Vagina (tissue), 2 donors: ENCODE measurements around the gene CTNND2.

Experiments
- CTCF ChIP-seq, 3 experiments: fragments of 450-650 bp in 2 of 3; fragments of 200-600 bp in 1 of 3; sonication (generic) in 1 of 3; IDR thresholded peaks; one replicate each; pipeline ENCODE4 v1.5.1; 2017 to 2019; ENCODE audit warnings: antibody characterized with exemption in 3 of 3, mild to moderate bottlenecking in 2 of 3, moderate library complexity in 2 of 3
- POLR2AphosphoS5 ChIP-seq, 2 donors: sonication (generic); formaldehyde crosslinking; IDR thresholded peaks; one replicate each; pipeline ENCODE4 v1.9.0; 2017; ENCODE audit warnings: antibody characterized with exemption in 2 of 2, mild to moderate bottlenecking in 2 of 2, low read depth in 1 of 2; ENCODE audit not compliant: insufficient read depth in 1 of 2

GRCh38 chr5:11675184-11675583, 229.1 kb downstream of the CTNND2 start:
- TF ChIP-seq CTCF (IDR thresholded peaks at IDR 0.05) (no peak), POLR2AphosphoS5 (IDR thresholded peaks at IDR 0.05; ENCODE audit: insufficient read depth in 1 of 2, low read depth in 1 of 2) (no peak)
